GM23338 (cell line): ENCODE results near the gene PLXNA2. TPM values are rescaled to one million over a fixed set of nuclear protein-coding genes. Genes with fewer than 3 reads are reported as not detected.

ENCODE experiments used
- ATAC-seq: fragments of 200-7000 bp; cut with Tn5 transposase; 3 replicates; pipeline ENCODE4 v1.9.1; 2020
- DNase-seq: peaks from one replicate; pipeline ENCODE4 v3.0.0-alpha.2; 2015; ENCODE audit warnings: low spot score
- H2AFZ ChIP-seq: fragments of 200-600 bp; sonication (generic); 2 replicates; pipeline ENCODE4 v1.8.0; 2016; ENCODE audit warnings: antibody characterized with exemption, mild to moderate bottlenecking, moderate library complexity
- H3F3A ChIP-seq: fragments of 200-600 bp; sonication (generic); replicated peaks from 2 replicates; pipeline ENCODE4 v1.8.0; 2017; ENCODE audit warnings: antibody characterized with exemption, mixed run types, low read depth
- H3K27ac ChIP-seq: fragments of 200-600 bp; sonication (generic); 2 replicates; pipeline ENCODE4 v1.6.1; 2016; ENCODE audit warnings: low read depth
- H3K27me3 ChIP-seq: fragments of 200-600 bp; sonication (generic); 2 replicates; pipeline ENCODE4 v1.8.0; 2016; ENCODE audit warnings: mild to moderate bottlenecking, mixed run types, moderate library complexity; ENCODE audit not compliant: insufficient read depth
- H3K36me3 ChIP-seq: fragments of 200-600 bp; sonication (generic); 2 replicates; pipeline ENCODE4 v1.8.0; 2016; ENCODE audit warnings: mild to moderate bottlenecking; ENCODE audit not compliant: insufficient read depth
- H3K4me1 ChIP-seq: fragments of 200-600 bp; sonication (generic); 2 replicates; pipeline ENCODE4 v1.8.0; 2016; ENCODE audit warnings: mild to moderate bottlenecking, moderate library complexity; ENCODE audit not compliant: insufficient read depth
- H3K4me2 ChIP-seq: fragments of 200-600 bp; sonication (generic); 2 replicates; pipeline ENCODE4 v1.7.1; 2017; ENCODE audit warnings: mixed run types
- H3K4me3 ChIP-seq: fragments of 200-600 bp; sonication (generic); 2 replicates; pipeline ENCODE4 v1.6.1; 2016; ENCODE audit warnings: mixed run types
- H3K79me2 ChIP-seq: fragments of 200-600 bp; sonication (generic); replicated peaks from 2 replicates; pipeline ENCODE4 v1.8.0; 2017; ENCODE audit warnings: mild to moderate bottlenecking; ENCODE audit not compliant: insufficient read depth
- H3K9me2 ChIP-seq: fragments of 200-600 bp; sonication (generic); 2 replicates; pipeline ENCODE4 v1.8.0; 2017; ENCODE audit not compliant: insufficient read depth
- H4K20me1 ChIP-seq: fragments of 200-600 bp; sonication (generic); replicated peaks from 2 replicates; pipeline ENCODE4 v1.8.0; 2017; ENCODE audit warnings: mild to moderate bottlenecking; ENCODE audit not compliant: insufficient read depth
- H3K27ac Mint-ChIP-seq: 2 replicates; pipeline ENCODE4 v1.8.0; 2020; ENCODE audit warnings: inconsistent platforms, mild to moderate bottlenecking, moderate library complexity, mixed read lengths
- H3K27me3 Mint-ChIP-seq: 3 replicates; pipeline ENCODE4 v1.8.0; 2022; ENCODE audit warnings: low read depth, mild to moderate bottlenecking, moderate library complexity, mixed read lengths, inconsistent platforms; ENCODE audit not compliant: insufficient read depth, poor library complexity
- H3K36me3 Mint-ChIP-seq: 3 replicates; pipeline ENCODE4 v1.8.0; 2021; ENCODE audit warnings: low read depth, mild to moderate bottlenecking, inconsistent platforms, moderate library complexity, mixed read lengths
- H3K4me1 Mint-ChIP-seq: 3 replicates; pipeline ENCODE4 v1.8.0; 2020; ENCODE audit warnings: mild to moderate bottlenecking, inconsistent platforms, mixed read lengths
- H3K4me3 Mint-ChIP-seq: 3 replicates; pipeline ENCODE4 v1.8.0; 2021; ENCODE audit warnings: moderate library complexity, mild to moderate bottlenecking, inconsistent platforms, mixed read lengths
- H3K9me3 Mint-ChIP-seq: 3 replicates; pipeline ENCODE4 v1.8.0; 2020; ENCODE audit warnings: moderate library complexity, mild to moderate bottlenecking, inconsistent platforms, mixed read lengths
- POLR2AphosphoS5 ChIP-seq: IDR thresholded peaks from 2 replicates; pipeline ENCODE4 v1.6.1; 2016; ENCODE audit warnings: antibody characterized with exemption, low read depth
- ZNF114 ChIP-seq: fragments of 250-450 bp; sonication (Bioruptor Pico); IDR thresholded peaks from 2 replicates; pipeline ENCODE4 v1.5.0; 2020; ENCODE audit warnings: mild to moderate bottlenecking, moderate library complexity
- ZNF331 ChIP-seq: fragments of 250-450 bp; sonication (Bioruptor Pico); IDR thresholded peaks from 2 replicates; pipeline ENCODE4 v1.5.0; 2020; ENCODE audit warnings: low read depth, mild to moderate bottlenecking, moderate library complexity
- polyA plus RNA-seq: library from polyadenylated mRNA; unstranded; fragments of >200 nt; fragmentation: Nextera tagmentation; extraction: Ambion mirVana; gene quantifications from 2 replicates; pipeline ENCODE4 v1.2.1, GENCODE V29; 2016
- total RNA-seq: library from RNA; depleted of rRNA; stranded (reverse); fragments of >200 nt; shearing (Covaris generic); gene quantifications from 2 replicates; pipeline ENCODE4 v1.2.3, GENCODE V29; 2014
- TF ChIP-seq, protein P1 (sequence below): IDR thresholded peaks from one replicate; pipeline ENCODE4 v1.6.1; 2018; ENCODE audit warnings: antibody characterized with exemption; ENCODE audit not compliant: unreplicated experiment
- TF ChIP-seq, protein P2 (sequence below): fragments of 250-450 bp; sonication (Bioruptor Pico); IDR thresholded peaks from 2 replicates; pipeline ENCODE4 v1.5.0; 2020; ENCODE audit warnings: mild to moderate bottlenecking, moderate library complexity

The PLXNA2 gene
- total and polyA plus RNA-seq, 2 experiments from 2014 or later = 0.40 to 1.8 TPM

DNA sequence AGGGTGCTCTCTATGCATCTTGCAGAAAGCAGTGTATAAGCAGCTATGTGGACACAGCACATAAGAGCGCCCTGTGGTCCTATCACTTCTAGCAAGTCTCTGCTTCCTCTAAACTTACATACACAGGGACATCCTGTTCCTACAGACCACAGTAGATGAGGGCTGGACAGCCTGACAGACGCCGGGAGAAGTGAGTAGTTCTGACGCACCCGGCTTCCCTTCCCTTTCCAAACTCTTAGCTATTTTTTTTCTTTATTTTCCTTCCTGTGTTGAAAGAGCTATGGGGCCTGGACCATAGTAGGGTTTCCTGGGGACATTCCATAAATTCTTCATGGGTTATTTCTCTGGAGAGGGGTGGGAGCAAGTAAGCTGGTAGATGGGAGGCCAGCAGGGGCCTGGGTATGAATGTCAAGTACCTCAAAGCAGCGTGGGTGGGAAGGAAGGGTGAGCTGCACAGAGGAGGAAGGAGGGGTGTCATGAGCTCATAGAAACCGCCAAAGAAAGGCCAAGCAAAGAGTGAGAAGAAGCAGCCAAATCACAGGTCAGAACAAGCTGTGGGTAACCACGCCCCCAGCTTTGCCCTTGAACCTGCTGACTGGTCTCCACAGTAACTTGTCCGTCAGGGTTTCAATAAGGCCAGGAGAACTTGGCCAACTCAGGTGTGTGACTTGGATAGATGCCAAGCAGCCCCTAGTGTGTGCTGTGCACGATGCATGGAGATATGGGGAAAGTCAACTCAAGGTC, 36.6 kb downstream of the PLXNA2 start:
- no peaks in the 10 kb centered on the region for H3K36me3 ChIP-seq
- H3K4me2 ChIP-seq = no peak overlapping the region
- ATAC-seq (no peak), DNase-seq (peak; percentile 17)
- Mint-ChIP-seq H3K4me3 (no peak overlapping the region), H3K27me3 (no peaks in the 10 kb centered on the region), H3K36me3 (no peaks in the 10 kb centered on the region), H3K4me1 (peaks cover 7% of the 10 kb centered on the region), H3K9me3 (no peaks in the 10 kb centered on the region), H3K27ac (no peak overlapping the region)
- 0 out of 2 replicates have a peak, but pooled peaks cover 6% of the 10 kb centered on the region for H3K9me2 ChIP-seq
- TF ChIP-seq, protein P1, sequence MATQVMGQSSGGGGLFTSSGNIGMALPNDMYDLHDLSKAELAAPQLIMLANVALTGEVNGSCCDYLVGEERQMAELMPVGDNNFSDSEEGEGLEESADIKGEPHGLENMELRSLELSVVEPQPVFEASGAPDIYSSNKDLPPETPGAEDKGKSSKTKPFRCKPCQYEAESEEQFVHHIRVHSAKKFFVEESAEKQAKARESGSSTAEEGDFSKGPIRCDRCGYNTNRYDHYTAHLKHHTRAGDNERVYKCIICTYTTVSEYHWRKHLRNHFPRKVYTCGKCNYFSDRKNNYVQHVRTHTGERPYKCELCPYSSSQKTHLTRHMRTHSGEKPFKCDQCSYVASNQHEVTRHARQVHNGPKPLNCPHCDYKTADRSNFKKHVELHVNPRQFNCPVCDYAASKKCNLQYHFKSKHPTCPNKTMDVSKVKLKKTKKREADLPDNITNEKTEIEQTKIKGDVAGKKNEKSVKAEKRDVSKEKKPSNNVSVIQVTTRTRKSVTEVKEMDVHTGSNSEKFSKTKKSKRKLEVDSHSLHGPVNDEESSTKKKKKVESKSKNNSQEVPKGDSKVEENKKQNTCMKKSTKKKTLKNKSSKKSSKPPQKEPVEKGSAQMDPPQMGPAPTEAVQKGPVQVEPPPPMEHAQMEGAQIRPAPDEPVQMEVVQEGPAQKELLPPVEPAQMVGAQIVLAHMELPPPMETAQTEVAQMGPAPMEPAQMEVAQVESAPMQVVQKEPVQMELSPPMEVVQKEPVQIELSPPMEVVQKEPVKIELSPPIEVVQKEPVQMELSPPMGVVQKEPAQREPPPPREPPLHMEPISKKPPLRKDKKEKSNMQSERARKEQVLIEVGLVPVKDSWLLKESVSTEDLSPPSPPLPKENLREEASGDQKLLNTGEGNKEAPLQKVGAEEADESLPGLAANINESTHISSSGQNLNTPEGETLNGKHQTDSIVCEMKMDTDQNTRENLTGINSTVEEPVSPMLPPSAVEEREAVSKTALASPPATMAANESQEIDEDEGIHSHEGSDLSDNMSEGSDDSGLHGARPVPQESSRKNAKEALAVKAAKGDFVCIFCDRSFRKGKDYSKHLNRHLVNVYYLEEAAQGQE = no peak
- TF ChIP-seq ZNF331 (no peak), POLR2AphosphoS5 (no peak), ZNF114 (CRISPR knock-in tag) (no peak)
- TF ChIP-seq, protein P2, sequence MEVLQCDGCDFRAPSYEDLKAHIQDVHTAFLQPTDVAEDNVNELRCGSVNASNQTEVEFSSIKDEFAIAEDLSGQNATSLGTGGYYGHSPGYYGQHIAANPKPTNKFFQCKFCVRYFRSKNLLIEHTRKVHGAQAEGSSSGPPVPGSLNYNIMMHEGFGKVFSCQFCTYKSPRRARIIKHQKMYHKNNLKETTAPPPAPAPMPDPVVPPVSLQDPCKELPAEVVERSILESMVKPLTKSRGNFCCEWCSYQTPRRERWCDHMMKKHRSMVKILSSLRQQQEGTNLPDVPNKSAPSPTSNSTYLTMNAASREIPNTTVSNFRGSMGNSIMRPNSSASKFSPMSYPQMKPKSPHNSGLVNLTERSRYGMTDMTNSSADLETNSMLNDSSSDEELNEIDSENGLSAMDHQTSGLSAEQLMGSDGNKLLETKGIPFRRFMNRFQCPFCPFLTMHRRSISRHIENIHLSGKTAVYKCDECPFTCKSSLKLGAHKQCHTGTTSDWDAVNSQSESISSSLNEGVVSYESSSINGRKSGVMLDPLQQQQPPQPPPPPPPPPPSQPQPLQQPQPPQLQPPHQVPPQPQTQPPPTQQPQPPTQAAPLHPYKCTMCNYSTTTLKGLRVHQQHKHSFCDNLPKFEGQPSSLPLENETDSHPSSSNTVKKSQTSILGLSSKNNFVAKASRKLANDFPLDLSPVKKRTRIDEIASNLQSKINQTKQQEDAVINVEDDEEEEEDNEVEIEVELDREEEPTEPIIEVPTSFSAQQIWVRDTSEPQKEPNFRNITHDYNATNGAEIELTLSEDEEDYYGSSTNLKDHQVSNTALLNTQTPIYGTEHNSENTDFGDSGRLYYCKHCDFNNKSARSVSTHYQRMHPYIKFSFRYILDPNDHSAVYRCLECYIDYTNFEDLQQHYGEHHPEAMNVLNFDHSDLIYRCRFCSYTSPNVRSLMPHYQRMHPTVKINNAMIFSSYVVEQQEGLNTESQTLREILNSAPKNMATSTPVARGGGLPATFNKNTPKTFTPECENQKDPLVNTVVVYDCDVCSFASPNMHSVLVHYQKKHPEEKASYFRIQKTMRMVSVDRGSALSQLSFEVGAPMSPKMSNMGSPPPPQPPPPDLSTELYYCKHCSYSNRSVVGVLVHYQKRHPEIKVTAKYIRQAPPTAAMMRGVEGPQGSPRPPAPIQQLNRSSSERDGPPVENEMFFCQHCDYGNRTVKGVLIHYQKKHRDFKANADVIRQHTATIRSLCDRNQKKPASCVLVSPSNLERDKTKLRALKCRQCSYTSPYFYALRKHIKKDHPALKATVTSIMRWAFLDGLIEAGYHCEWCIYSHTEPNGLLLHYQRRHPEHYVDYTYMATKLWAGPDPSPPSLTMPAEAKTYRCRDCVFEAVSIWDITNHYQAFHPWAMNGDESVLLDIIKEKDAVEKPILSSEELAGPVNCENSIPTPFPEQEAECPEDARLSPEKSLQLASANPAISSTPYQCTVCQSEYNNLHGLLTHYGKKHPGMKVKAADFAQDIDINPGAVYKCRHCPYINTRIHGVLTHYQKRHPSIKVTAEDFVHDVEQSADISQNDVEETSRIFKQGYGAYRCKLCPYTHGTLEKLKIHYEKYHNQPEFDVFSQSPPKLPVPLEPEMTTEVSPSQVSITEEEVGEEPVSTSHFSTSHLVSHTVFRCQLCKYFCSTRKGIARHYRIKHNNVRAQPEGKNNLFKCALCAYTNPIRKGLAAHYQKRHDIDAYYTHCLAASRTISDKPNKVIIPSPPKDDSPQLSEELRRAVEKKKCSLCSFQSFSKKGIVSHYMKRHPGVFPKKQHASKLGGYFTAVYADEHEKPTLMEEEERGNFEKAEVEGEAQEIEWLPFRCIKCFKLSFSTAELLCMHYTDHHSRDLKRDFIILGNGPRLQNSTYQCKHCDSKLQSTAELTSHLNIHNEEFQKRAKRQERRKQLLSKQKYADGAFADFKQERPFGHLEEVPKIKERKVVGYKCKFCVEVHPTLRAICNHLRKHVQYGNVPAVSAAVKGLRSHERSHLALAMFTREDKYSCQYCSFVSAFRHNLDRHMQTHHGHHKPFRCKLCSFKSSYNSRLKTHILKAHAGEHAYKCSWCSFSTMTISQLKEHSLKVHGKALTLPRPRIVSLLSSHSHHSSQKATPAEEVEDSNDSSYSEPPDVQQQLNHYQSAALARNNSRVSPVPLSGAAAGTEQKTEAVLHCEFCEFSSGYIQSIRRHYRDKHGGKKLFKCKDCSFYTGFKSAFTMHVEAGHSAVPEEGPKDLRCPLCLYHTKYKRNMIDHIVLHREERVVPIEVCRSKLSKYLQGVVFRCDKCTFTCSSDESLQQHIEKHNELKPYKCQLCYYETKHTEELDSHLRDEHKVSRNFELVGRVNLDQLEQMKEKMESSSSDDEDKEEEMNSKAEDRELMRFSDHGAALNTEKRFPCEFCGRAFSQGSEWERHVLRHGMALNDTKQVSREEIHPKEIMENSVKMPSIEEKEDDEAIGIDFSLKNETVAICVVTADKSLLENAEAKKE (CRISPR knock-in tag) = no peak
- H4K20me1 ChIP-seq = no peaks in the 10 kb centered on the region
- no peaks in the 10 kb centered on the region for H3F3A ChIP-seq
- no peaks in the 10 kb centered on the region for H3K79me2 ChIP-seq
- no peak overlapping the region for H2AFZ ChIP-seq
- no peak overlapping the region for H3K4me3 ChIP-seq
- no peaks in the 10 kb centered on the region for H3K27me3 ChIP-seq
- no peaks in the 10 kb centered on the region for H3K4me1 ChIP-seq
- H3K27ac ChIP-seq = no peak overlapping the region
